Lower lobe of right lung (tissue), 2 donors: Measurements from ENCODE around the gene PCDH9. TPM values are rescaled to one million over a fixed set of nuclear protein-coding genes. Genes with fewer than 3 reads are reported as not detected.

Experiments used
- ATAC-seq, 2 donors: fragments of 200-7000 bp; cut with Tn5 transposase; one replicate each; pipeline ENCODE4 v1.9.1; 2020 to 2022; ENCODE audit warnings: mild to moderate bottlenecking in 2 of 2, moderate library complexity in 2 of 2
- DNase-seq: peaks from one replicate; pipeline ENCODE4 v3.0.0-alpha.2; 2020
- H3K27ac ChIP-seq: fragments of 200-600 bp; one replicate; pipeline ENCODE4 v1.8.0; 2022
- H3K27me3 ChIP-seq: fragments of 200-600 bp; one replicate; pipeline ENCODE4 v1.8.0; 2022; ENCODE audit warnings: low read depth
- H3K36me3 ChIP-seq: fragments of 200-600 bp; one replicate; pipeline ENCODE4 v1.8.0; 2022; ENCODE audit warnings: mild to moderate bottlenecking
- H3K4me1 ChIP-seq: fragments of 200-600 bp; one replicate; pipeline ENCODE4 v1.8.0; 2022
- H3K4me3 ChIP-seq: fragments of 200-600 bp; one replicate; pipeline ENCODE4 v1.8.0; 2022; ENCODE audit warnings: mild to moderate bottlenecking
- H3K9me3 ChIP-seq: fragments of 200-600 bp; one replicate; pipeline ENCODE4 v1.8.0; 2022
- intact Hi-C: fragments of 100-400 bp; cut with DNase I; formaldehyde crosslinking; loops from one replicate; pipeline ENCODE4 v1.11.0; 2022
- total RNA-seq: library from RNA; stranded (reverse); fragmentation: NEBNext Ultra II Directional; extraction: Animal tissue kit (Norgen Biotek cat#: 25700); gene quantifications from one replicate; pipeline ENCODE4 v1.2.1, GENCODE V29; 2021
- TF ChIP-seq, protein P1 (sequence below): fragments of 200-600 bp; IDR thresholded peaks from one replicate; pipeline ENCODE4 v1.8.0; 2022; ENCODE audit warnings: antibody characterized with exemption, mild to moderate bottlenecking
- donor health status: DM: no; HTN: yes; CAD: no; lungs with severe emphysema.

PCDH9 gene
- total RNA-seq, 1 donor from 2014 or later: 8.9 TPM

DNA sequence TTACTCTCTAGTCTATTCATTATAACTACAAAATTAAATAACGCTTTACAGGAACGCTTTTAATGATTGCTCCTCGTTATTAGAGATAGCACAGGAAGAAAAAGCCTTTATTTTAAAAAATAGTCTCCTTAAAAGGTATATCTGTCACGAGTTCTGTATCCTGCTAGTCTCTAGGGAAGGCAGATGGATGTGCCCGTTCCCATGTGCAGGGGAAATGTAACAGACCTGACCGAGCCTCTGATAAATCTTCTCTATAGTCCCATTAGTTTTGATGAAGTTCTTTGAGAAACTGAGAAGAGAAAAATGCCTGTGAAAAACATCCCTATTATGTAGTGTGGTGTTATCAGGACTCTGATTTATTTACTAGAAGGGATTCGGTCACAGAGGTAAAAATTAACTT is 226.4 kb downstream of the PCDH9 start:
- Histone ChIP-seq H3K4me3 (no peak overlapping the region), H3K36me3 (no peaks in the 10 kb centered on the region), H3K9me3 (no peaks in the 10 kb centered on the region), H3K27me3 (no peaks in the 10 kb centered on the region), H3K4me1 (no peaks in the 10 kb centered on the region), H3K27ac (no peak overlapping the region)
- intact Hi-C loops: no loop called here
- DNase-seq (no peak), ATAC-seq (no peak)
- TF ChIP-seq, protein P1, sequence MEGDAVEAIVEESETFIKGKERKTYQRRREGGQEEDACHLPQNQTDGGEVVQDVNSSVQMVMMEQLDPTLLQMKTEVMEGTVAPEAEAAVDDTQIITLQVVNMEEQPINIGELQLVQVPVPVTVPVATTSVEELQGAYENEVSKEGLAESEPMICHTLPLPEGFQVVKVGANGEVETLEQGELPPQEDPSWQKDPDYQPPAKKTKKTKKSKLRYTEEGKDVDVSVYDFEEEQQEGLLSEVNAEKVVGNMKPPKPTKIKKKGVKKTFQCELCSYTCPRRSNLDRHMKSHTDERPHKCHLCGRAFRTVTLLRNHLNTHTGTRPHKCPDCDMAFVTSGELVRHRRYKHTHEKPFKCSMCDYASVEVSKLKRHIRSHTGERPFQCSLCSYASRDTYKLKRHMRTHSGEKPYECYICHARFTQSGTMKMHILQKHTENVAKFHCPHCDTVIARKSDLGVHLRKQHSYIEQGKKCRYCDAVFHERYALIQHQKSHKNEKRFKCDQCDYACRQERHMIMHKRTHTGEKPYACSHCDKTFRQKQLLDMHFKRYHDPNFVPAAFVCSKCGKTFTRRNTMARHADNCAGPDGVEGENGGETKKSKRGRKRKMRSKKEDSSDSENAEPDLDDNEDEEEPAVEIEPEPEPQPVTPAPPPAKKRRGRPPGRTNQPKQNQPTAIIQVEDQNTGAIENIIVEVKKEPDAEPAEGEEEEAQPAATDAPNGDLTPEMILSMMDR: no peak

DNA sequence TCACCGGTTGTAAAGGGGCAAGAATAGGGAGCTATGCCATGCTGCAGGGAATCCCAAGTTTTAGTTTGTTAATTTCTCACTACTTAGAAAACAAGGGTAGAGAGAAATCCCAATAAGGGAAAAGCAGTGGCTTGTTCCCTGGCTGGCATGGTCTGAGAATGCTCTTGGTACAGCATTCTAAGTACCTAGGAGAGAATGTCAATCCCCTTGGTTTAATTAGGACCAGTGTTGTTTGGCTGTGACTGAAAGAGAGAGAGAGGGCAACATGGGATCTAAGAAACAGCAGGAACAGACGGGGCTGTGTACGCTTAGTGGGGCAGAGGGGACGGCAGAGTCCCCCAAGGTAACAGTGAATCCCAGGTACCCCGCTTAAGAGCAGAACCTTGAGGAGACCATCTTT is 228.8 kb downstream of the PCDH9 start:
- no peaks in the 10 kb centered on the region for H3K27me3 ChIP-seq
- H3K4me1 ChIP-seq: no peaks in the 10 kb centered on the region
- H3K9me3 ChIP-seq: no peaks in the 10 kb centered on the region
- DNase-seq (no peak), ATAC-seq (no peak)
- H3K27ac ChIP-seq: no peak overlapping the region
- TF ChIP-seq, protein P1: no peak
- intact Hi-C loops: no loop called here
- H3K36me3 ChIP-seq: no peaks in the 10 kb centered on the region
- no peak overlapping the region for H3K4me3 ChIP-seq

DNA sequence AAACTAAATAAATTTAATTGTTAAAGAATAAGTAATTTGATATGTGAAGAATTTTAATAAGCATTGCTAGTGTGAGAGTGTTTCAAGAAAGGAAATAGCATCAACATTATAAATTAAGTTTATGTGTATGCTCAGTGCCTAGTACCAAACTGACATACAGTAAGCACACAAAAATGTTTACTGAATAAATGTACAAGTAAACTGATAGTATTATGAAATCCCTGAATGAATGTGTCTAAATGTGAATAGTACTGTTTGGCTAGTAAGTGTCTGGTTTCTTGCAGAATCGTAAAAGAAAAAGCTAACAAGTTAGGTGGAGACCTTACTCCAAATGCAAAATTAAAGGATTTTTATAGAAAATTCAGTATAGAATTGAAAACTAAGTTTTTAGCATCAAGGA is 233.6 kb downstream of the PCDH9 start:
- Histone ChIP-seq H3K4me1 (peaks cover 7% of the 10 kb centered on the region), H3K27me3 (no peaks in the 10 kb centered on the region), H3K27ac (no peak overlapping the region), H3K9me3 (no peaks in the 10 kb centered on the region), H3K36me3 (no peaks in the 10 kb centered on the region), H3K4me3 (no peak overlapping the region)
- intact Hi-C loops: no loop called here
- ATAC-seq (no peak), DNase-seq (no peak)
- TF ChIP-seq, protein P1: no peak

DNA sequence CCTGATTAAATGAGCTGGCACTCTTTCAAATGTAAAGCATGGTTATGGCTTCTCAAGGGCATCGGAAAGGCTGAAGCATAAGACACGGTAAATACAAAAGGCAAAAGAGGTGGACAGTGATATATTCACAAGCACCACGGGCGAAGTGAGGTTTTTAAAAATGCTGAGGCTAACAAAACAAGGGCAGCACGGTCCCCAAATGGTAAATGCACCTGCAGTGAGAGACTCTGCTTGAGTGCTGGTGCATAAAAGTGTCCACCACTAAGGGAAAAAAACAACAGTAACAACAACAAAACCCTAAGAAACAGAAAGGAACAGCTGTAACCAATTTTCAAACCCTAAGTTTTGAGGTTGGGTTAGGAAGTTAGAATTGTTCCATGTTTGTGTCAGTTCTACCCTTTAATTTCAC is 234.9 kb downstream of the PCDH9 start:
- intact Hi-C loops: no loop called here
- Histone ChIP-seq H3K27ac (no peak overlapping the region), H3K36me3 (no peaks in the 10 kb centered on the region), H3K4me1 (peaks cover 7% of the 10 kb centered on the region), H3K4me3 (no peak overlapping the region), H3K9me3 (no peaks in the 10 kb centered on the region), H3K27me3 (no peaks in the 10 kb centered on the region)
- ATAC-seq (no peak), DNase-seq (no peak)
- TF ChIP-seq, protein P1: no peak

DNA sequence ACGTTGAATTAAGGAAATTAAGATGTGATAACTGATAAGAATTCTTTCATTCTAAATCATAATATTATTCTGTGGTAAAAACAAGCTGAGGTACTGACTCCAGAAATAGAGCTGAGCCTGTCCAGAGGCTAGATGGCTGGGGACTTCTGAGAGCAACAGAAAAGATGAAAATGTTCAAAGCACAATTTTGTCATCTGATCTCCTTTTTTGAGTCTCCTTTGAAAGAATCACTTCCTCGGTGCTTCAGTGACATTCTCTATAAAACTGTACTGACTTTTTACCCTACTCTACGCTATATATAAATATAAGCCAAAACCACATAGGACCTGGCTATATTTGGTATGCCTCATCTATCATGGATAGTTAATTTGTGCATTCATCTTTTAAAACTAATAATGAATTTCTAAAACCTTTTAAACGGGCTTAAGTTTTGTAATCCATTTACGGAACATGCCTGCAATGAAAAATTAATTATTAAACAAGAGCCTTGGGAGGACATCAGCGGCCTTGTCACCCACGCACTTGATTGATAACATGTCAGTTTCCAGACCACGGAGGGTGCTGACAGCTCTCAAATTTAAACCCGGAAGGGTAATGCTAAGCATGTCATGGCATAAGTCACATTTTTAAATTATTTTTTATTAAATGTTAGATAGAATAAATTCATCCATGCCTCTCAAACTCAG is 235.5 kb downstream of the PCDH9 start:
- TF ChIP-seq, protein P1: no peak
- DNase-seq (no peak), ATAC-seq (peak in 1 of 2 donors; percentile 53)
- Histone ChIP-seq H3K4me3 (peak overlapping the region; percentile 36), H3K27ac (no peak overlapping the region), H3K36me3 (no peaks in the 10 kb centered on the region), H3K9me3 (no peaks in the 10 kb centered on the region), H3K4me1 (peaks cover 7% of the 10 kb centered on the region), H3K27me3 (no peaks in the 10 kb centered on the region)
- intact Hi-C loops: no loop called here
